Activated CD4-positive, alpha-beta T cell treated with anti-CD3 and anti-CD28 coated beads, Interleukin-2, amount 50 U/mL, for 1 hour (primary cell): Measurements from ENCODE around the gene CFLAR.

ENCODE experiments used
- DNase-seq: peaks from one replicate; pipeline ENCODE4 v3.0.0-alpha.2; 2020

The CFLAR gene

DNA sequence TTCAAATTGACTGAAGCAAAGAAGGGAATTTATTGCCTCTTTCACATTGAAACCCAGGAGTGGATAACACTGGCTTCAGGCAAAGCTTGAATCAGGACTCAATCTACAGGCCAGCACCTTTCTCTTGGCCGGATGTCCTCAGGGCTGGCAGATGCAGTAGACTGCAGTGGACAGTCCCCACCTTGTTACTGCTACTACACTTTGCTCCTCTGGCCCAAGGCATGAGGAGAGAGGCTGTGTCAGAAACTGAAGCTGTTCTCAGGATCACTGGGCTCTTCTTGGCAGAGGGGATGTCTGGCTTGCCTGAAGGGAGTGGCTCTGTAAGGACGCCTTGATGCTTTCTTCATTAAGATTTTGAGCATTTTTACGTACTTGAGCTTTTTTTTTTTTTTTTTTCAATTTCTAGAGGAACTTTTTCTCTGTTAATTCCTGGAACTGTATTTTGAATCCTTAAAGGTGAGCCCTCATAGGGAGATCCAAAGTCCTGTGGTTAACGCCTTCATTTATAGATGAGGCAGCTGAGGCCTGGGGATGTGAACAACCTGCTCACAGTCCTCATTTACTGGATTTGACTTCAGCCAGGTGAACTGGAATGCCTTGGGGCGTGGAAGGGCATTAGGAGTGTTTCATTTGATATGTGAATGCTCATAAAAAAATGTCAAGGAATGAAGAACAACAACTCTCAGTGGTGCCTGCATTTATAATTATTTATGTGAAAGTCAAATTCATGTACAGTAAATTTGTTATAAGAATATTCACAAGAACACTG lies 103.5 kb downstream of the CFLAR start:
- no peak for DNase-seq

DNA sequence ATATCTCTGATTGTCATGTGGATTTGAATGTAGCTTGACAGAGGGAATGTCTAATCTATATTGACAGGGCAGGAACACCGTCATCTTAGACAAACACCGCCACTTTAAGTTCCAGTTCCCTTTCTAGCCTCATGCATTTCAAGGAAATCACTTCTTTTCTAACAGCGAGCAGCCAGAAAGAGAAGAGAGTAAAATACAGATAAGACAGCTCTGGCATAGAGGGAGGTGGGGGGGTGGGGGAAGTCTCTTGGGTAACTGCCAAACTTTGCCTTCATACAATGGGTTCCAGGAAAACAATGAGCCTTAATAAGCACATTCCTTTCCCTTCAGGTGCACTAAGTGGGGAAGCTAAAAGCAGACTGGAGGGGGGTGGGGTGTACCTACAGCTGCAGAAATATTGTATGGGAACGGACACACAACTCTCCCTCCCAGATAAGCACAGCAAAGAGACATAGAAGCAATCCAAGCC lies 104.2 kb downstream of the CFLAR start:
- DNase-seq: no peak

DNA sequence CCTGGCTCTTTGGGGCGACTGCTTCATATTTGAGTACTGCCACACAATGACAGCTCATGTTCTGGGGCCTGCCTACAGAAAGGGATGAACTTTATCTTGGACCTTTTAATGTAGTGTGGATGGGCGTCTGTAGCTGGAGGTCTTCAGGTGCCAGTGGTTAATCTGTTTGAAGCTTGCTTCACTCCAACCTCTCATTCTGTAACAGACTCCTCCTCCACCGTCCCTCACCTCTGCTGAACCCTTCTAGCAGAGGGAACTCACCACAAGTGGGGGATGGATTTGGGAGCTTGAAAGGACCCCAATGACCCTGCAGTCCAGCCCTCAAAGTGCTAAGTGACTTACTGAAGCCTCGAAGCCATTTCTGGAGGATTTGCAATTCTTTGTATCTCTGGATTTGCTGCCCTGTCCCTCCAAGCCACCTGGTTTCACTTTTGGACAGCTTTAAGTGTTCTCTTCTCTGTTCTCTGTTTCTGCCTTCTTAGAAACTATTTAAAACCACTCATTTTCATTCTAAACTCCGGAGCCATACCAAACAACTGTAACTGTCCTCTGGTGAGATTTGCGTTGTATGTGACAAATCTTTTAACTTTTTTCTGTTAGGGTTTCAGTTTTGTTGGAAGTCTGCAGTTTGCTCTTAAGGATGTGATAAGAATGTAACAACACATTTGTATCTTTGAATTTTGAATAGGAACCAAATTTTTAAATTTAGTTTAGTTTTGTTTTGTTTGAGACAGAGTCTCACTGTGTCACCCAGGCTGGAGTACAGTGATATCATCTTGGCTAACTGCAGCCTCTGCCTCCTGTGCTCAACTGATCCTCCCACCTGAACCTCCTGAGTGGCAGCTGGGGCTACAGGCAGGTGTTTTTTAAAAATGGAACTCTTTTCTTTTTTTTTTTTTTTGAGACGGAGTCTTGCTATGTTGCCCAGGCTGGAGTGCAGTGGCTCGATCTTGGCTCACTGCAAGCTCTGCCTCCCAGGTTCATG lies 107.4 kb downstream of the CFLAR start:
- no peak for DNase-seq
